Stimulated activated CD8-positive, alpha-beta memory T cell treated with anti-CD3 and anti-CD28 coated beads, Interleukin-4, amount 100 ng/mL, for 24 hours (primary cell): ENCODE measurements around the gene PLP1.
"Not testable (repeated sequence)": the region's sequence is repeated elsewhere in the genome, so short reads cannot be mapped to it uniquely, and the experiment has no call there.

Experiments used
- DNase-seq: peaks from one replicate; pipeline ENCODE4 v3.0.0-alpha.2; 2020; ENCODE audit warnings: low read depth

The PLP1 gene, protein sequence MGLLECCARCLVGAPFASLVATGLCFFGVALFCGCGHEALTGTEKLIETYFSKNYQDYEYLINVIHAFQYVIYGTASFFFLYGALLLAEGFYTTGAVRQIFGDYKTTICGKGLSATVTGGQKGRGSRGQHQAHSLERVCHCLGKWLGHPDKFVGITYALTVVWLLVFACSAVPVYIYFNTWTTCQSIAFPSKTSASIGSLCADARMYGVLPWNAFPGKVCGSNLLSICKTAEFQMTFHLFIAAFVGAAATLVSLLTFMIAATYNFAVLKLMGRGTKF

GRCh38 chrX:103776546-103776945 lies at the start of gene PLP1:
TSS of gene PLP1 (plus strand) at chrX:103776840. CDS start at chrX:103776996, 156 bp downstream.
- no peak for DNase-seq

DNA sequence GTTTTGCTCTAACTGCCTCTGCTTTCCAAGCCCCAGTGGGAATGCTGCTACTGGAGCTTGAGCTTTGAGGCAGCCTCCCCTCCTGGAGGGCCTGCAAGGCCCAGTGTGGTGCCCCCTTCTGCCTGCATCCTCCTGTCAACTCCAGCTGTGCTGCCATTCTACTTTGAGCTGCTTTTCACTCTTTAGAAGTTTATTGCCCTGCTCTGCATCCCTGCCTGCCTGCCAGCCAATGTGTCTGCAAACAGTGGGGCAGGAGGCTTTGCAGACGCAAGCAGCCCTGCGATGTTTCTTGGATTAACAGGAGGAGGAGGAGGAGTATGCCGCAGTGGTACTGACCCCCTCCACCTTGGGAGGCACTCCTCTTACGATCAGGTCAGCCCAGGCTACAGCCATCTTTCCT lies 49.5 kb upstream of the PLP1 start:
- DNase-seq: no peak

- no peak for DNase-seq
These were observed 47.6 kb upstream of the PLP1 start for GRCh38 chrX:103729015-103729414.

DNA sequence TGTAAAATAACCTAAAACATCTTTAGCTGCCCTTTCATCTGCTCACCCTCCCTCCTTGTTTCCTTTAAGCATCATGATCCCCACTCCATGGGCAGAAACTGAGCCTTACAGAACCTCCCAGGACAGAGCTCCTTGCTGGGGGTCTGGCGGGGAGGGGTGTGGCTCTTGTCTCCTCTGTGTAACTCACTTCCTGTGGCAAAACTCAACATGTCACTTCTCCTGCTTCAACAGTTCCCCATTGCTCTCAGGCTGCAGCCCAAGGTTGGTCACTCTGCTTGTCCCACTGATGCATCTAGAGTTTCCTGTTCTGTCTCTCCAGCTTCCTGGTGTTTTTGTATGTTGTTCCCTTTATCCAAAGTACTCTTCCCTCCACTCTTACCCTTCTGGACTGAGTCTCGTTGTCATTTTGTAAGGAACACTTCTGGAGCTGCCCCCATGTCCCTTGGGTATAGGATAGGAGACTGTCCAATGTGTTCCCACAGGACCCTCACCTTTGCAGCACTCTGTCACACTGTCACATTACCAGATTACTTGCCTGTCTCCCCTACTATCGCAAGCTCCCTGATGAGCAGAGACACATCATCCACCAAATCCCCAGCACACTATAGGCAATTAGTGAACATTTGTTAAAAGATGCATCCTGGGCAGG lies 46.4 kb upstream of the PLP1 start:
- no peak for DNase-seq

- DNase-seq: no peak
These were observed 45.7 kb upstream of the PLP1 start for GRCh38 chrX:103730796-103731493.

- DNase-seq: no peak
These were observed 43.6 kb upstream of the PLP1 start for GRCh38 chrX:103733017-103733416.

DNA sequence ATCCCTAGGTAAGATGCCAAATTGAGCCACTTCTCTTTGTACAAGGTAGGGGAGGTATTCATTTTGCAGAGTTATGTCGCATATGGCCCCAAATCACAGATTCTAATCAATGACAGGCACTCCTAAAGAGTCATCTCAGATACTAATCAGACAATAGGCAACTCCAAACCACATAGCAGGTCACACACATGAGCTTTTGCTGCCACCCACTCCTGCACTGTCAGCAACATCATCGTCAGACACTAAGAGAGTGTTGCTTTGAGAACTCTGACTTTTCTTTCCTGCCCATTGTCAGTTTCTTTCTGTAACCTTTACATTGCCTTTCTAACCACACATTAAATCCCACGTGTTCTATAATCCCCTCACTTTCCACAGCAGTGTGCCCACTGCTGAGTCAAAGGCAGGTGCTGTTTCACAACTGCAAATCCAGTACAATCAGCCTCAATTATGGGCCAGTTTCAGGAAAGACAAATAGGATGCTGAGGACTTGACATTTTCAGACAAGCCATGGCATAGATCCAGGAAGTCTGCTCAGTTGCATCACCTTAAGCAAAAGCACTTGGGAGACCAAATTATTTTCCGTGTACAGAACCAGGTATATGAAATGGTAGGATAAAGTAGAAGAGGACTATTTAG lies 42.4 kb upstream of the PLP1 start:
- DNase-seq: no peak

GRCh38 chrX:103737696-103738095 lies 38.9 kb upstream of the PLP1 start:
- DNase-seq: no peak

DNA sequence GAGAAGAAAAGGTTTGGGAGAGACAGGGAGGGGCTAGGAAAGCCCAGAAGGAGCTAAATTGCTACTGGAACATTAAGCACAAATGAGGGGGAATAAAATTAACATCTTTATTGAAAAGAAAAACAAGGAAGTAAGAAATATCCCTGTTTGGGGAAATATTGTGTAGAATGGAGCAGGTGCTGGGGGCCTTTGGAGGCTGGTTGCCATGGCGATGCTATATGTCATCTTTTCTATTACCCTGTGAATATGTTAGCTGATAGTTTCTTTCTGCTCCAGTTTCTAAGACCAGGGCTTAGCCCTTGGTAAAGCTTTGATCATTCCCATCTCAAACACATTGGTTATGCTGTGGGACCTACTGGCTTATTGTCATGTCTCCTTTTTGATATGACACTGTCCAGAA lies 37.2 kb upstream of the PLP1 start:
- no peak for DNase-seq

DNA sequence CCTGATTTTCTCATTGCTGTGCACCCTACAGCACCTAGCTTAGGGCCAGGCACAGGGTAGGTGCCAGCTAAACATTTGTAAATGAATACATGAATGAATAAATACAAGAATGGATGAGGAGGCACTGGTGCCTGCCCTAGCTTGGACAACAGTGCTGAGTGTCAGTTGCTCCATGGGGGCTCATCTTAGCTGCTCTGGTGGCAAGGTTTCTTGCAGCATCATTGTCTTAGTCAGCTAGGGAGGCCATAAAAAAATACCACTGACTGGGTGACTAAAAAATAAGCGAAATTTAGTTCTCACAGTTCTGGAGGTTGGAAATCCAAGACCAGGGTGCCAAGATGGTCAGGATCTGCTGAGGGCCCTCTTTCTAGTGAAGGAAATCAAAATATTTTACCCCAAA lies 34.8 kb upstream of the PLP1 start:
- DNase-seq: no peak

DNA sequence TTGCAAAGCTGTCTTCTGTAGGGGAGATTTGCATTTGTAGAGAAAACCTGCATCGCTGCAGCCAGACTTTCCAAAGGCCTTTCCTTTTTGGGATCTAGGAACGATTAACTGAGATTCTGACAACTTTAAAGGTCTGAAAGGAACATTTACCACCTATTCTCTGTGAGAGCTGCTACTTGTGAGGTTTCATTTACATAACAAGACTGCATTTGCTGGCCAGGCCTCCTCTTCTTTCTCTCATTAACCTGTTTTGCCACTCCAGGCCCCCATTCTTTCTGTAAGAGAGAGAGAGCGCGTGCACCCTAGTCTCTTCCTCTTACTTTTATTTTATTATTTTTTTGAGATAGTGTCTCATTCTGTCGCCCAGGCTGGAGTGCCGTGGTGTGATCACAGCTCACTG lies 34.3 kb upstream of the PLP1 start:
- no peak for DNase-seq

DNA sequence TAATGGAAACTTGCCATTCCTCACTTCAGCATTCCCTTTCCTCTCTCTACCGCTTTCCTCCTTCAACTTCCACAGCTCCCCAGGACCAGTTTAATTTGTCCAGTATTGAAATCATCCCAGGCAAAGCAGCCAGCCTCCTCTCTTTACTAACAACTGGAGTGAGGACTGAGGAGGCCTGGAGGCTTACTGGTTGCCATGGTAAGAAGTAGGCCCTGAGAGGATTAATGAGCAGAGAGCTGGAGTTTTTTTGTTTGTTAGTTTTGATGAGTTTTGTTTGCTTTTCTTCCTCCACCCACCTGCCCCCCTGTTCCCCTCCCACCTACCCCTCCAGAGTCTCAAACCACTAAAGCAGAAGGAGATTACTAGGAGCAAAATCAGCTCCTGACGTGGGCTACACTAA lies 29.5 kb upstream of the PLP1 start:
- DNase-seq: no peak

GRCh38 chrX:103754401-103754800 lies 22.2 kb upstream of the PLP1 start:
- no peak for DNase-seq

GRCh38 chrX:103756736-103757135 lies 19.9 kb upstream of the PLP1 start:
- DNase-seq: no peak

GRCh38 chrX:103758555-103758954 lies 18.1 kb upstream of the PLP1 start:
- DNase-seq: no peak

DNA sequence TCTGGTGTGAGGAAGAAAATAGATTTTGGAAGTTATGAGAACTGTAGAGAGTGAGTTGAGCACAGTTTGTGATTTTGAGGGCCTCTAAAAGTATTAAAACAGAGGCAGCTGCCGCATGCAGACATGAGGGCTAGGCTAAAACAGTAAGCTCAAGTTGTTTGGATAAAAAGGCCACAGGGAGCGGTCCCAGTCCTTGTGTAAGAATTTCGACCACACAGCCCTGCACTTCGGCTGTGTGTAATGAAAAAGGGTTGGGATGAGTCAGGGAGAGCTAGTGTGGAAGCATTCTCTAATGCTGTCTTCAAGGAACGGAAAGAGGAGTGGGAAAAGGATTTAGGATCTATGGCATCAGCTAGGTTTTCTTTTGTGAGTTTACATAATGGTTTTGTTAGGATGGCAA lies 13.1 kb upstream of the PLP1 start:
- DNase-seq: not testable (repeated sequence)

GRCh38 chrX:103766813-103767555 lies 9.7 kb upstream of the PLP1 start:
- DNase-seq: not testable (repeated sequence)

GRCh38 chrX:103773445-103773844 lies 3.2 kb upstream of the PLP1 start:
- no peak for DNase-seq

DNA sequence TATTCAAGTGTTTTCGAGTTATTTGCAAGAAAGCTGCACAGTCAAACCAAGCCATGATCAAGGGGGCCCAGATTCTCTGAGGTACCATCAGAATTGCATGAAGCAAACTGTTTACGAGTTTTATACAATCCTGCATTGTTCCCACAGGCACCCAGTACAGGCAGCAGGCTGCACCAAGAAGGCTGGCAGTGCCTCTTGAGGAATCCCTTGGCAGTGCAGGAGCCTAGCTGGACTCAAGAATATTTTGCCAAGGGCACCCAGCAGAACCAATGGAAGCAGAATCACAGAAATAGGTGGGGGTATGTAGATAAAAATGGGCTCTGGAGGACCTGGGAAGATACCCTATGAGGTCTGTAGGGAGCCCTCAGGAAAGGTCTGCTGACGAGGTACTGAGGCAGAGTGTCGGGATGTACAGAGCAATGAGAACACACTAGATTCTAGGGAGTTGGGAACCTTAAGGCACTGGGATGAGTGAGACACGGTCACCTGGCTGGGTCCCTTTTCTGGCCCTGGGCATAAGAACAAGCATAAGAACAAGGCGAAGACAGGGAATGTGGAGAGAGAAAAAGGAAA lies 2.5 kb upstream of the PLP1 start:
- no peak for DNase-seq

- DNase-seq: no peak
These were observed 2.6 kb downstream of the PLP1 start for GRCh38 chrX:103779141-103779789.

- no peak for DNase-seq
These were observed 3.9 kb downstream of the PLP1 start for GRCh38 chrX:103780336-103781061.
